Urothelium cell line (cell line): ENCODE measurements around the gene SPATA31E1.
"Not testable (repeated sequence)": the region's sequence is repeated elsewhere in the genome, so short reads cannot be mapped to it uniquely, and the experiment has no call there.

Experiments used
- DNase-seq: peaks from one replicate; pipeline ENCODE4 v3.0.0; 2011; ENCODE audit warnings: low spot score, mixed read lengths
- FAIRE-seq: peaks from 2 replicates; lab custom pipeline; 2011; peaks lifted over from hg19 to GRCh38; lab: Jason Lieb, UNC

The SPATA31E1 gene

DNA sequence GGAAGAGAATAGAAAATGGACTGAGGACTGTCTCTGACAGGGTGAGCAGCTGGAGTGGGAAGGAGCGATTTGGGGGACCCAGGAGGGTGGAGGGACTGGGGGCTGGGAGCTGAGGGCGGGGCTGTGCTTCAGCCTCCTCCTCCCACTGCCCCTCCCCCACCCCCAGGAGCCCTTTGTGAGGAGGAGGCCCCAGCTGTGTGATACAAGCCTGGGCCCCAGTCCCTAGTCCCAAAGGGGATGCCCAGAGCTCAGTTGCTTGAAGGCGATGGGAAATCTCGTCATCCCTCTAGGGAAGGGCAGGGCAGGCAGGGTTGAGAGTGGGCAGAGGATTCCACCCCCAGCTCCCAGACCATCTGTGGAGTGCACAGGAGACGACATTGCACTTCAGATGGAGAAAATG, at the start of gene SPATA31E1:
Gene SPATA31E1, plus strand, starts transcription at position 251 of the 400 bp plus-strand sequence. Its CDS starts 15 bp downstream, at position 266.
- FAIRE-seq, result no peak

DNA sequence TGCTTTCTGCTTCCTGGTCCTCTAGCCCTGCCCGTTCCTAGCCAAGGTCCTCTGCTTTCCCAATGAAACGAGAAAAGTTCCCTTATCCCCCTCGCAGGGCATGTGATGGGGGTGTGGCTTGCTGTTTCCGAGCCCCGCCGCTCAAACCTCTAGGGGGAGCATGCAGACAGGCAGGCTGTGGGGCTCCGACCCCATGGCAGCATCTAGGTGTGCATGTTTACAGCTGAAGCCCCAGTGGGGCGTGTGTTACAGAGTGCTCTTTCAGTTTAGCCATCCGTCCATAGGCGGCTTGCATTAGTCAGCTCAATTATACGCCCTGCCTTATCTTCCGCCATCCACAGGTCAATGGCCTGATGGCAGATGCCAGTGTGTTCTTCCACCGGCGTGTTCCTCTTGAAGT, 48.3 kb upstream of the SPATA31E1 start:
- no peak for DNase-seq
- no peak for FAIRE-seq

More for the DNA sequence above, at the start of gene SPATA31E1:
- no peak for DNase-seq

- no peak for DNase-seq
- FAIRE-seq, result no peak
These were observed 46.1 kb upstream of the SPATA31E1 start for GRCh38 chr9:87836536-87836935.

DNA sequence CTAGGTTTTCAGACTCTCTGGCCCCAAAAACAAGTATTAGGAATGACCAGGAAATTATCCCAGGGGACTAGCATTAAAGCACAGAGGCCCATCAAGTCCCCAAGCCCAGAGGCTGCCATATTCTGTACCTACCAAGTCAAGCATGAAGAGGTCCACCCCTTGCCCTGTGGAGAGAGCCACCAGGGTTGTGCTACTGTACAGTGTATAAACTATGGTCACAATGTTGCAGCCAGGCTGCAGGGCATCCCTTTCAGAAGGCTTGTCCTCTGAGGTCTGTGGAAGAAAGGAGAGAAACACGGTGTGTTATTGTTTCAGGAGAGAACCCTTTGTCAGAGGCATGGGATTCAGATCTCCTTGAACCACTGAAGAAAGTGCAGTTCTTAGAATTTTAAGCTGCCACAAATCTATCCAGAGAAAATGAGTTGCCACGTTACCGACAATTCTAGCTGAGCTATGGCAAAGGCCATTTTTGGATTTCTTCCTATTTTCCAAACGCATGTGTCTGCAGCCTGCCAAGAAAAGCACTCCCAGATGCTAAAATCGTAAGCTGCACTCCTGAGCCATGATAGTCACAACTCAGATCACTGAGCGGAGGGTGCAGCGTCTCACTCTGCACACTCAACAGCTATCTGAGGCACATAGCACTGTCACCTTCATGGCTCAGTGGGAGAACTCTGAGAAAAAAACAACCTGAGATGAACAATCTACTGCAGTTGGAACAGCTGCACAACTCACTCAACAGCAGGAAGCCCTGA, 45.5 kb upstream of the SPATA31E1 start:
- FAIRE-seq (no peak), DNase-seq (no peak)

GRCh38 chr9:87840134-87840533, 42.5 kb upstream of the SPATA31E1 start:
- FAIRE-seq (no peak), DNase-seq (no peak)

GRCh38 chr9:87842878-87843585, 39.6 kb upstream of the SPATA31E1 start:
- FAIRE-seq (no peak), DNase-seq (no peak)

GRCh38 chr9:87844506-87844905, 38.2 kb upstream of the SPATA31E1 start:
- DNase-seq (no peak), FAIRE-seq (no peak)

DNA sequence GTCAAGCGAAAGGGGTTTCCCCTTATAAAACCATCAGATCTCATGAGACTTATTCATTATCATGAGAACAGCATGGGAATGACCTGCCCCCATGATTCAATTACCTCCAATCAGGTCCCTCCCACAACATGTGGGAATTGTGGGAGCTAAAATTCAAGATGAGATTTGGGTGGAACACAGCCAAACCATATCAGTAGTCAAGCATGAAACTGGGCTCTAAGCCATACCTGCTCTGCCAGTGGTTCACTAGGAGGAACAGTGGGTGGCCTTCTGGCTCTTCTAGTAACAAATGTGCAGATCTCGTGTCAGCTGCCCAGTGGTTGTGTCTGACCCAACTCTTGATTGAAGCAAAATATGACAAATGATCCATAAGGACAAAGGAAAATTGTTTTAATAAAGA, 34.9 kb upstream of the SPATA31E1 start:
- not testable (repeated sequence) for FAIRE-seq

GRCh38 chr9:87849144-87849758, 33.4 kb upstream of the SPATA31E1 start:
- DNase-seq, result no peak
- FAIRE-seq, result no peak

More for the DNA sequence above, 34.9 kb upstream of the SPATA31E1 start:
- DNase-seq, result not testable (repeated sequence)

DNA sequence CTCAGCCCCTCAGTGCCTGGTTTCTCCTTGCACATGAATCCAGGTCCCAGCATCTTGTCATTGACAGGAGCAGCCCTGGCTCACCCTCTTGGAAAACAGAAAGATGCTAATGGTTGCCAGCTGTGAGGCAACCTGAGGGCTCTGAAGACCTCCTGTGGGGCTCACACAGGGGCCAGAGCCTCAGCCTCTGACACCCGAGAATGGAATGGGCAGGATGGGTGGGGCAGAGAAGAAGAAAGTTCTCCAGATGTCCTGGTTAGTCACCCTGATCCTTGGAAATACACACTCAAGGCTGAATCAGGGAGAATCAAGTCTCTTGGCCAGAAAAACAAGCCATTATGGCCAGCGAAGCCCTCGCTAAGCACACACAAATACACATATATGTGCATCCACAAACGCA, 32.3 kb upstream of the SPATA31E1 start:
- DNase-seq, result no peak
- FAIRE-seq, result no peak

- FAIRE-seq, DNase-seq: not testable (repeated sequence)
These were observed 31.5 kb upstream of the SPATA31E1 start for GRCh38 chr9:87851186-87851585.

GRCh38 chr9:87853302-87853701, 29.4 kb upstream of the SPATA31E1 start:
- no peak for FAIRE-seq
- DNase-seq, result no peak

GRCh38 chr9:87853876-87854579, 28.6 kb upstream of the SPATA31E1 start:
- DNase-seq (no peak), FAIRE-seq (no peak)

- FAIRE-seq, result no peak
- no peak for DNase-seq
These were observed 28.1 kb upstream of the SPATA31E1 start for GRCh38 chr9:87854580-87854955.

DNA sequence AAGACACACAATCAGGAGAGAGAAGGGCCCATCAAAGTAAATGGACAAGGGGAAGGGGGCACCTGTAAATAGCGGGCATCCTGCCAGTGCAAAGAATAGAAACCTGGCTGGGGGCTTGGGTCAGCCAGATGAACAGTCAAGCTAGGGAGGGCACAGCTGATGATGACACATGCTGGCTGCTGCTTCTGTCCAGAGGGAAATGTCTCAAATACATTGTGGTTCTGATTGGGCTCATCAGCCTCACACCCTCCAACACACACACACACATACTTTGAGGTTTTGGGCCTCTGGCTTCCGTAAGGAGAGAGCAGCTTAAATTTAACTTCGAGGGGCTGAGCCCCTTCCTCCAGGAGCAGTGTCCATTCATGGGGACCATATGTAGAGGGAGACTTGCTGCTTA, 27.6 kb upstream of the SPATA31E1 start:
- DNase-seq (no peak), FAIRE-seq (no peak)

DNA sequence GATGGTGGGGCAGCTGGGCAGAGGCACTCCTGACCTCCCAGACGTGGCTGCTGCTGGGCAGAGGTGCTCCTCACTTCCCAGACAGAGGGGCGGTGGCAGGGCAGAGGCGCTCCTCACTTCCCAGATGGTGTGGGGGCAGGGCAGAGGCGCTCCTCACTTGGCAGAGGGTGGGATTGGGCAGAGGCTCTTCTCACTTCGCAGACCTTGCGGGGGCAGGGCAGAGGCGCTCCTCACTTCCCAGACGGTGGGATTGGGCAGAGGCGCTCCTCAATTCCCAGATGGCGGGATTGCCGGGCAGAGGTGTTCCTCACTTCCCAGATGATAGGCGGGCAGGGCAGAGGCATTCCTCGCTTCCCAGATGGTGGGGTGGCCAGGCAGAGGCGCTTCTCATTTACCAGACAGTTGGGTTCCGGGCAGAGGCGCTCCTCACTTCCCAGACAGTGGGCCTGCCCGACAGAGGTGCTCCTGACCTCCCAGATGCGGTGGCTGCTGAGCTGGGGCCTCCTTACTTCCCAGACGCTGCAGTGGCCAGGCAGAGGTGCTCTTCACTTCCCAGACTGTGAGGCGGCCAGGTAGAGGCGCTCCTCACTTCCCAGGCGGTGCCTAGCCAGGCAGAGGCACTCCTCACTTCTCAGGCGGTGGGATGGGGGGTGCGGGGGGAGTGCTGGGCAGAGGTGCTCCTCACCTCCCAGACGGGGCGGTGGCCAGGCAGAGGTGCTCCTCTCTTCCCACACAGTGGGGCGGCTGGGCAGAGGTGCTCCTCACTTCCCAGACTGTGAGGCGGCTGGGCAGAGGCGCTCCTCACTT, 25.3 kb upstream of the SPATA31E1 start:
- no peak for FAIRE-seq

GRCh38 chr9:87857948-87858335, 24.7 kb upstream of the SPATA31E1 start:
- FAIRE-seq, result no peak
- no peak for DNase-seq

More for the DNA sequence above, 25.3 kb upstream of the SPATA31E1 start:
- no peak for DNase-seq

DNA sequence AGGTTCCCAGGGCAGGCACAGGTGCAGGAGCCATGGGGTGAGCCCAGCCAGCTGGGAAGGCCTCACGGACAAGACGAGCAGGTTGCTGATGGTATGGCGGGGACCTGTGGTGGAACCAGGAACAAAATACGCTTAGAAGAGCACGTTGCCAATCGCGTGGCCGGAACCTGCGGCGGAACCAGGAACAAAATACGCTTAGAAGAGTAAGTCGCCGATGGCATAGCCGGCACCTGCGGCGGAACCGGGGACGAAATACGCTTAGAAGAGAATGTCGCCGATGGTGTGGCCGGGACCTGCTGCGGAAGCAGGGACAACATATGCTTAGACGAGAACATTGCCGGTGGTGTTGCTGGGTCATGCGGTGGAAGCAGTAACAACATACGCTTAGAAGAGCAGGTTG, 23.5 kb upstream of the SPATA31E1 start:
- FAIRE-seq (no peak), DNase-seq (no peak)

DNA sequence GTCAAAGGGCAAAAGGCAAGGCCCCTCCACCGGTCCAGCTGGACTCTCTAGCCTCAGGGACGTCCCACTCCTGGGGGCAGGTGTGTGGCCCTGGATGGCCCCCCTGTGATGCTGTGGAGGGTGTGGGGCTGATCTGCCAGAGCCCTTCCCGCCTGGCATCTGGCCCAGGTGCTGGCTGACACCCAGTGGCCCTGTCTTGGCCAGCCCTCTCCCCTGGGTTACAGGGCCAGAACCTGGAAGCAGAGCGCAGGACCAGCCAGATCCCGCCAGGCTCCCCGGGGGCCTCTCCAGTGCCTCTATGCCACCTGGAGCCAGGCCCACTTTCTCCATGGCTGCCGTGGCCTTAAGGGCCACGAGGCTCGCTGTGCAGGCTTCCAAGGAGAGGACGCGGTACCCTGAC, 22.9 kb upstream of the SPATA31E1 start:
- no peak for FAIRE-seq

DNA sequence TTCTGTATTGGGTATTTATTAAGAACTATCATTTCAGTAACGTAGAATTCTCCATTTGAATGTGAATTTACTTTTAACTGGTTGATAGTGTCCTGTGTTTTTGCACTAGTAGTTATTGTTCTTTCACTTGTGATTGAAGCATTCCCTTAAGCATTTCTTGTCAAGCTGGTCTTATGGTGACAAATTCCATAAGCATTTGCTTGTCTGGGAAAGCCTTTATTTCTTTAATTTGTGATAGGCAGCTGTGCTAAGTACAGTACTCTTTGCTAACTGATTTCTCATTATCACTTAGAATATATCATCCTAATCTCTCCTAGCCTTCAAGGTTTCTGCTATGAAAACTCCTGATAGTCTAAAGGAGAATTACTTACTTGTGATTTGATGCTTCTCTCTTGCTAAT, 21.3 kb upstream of the SPATA31E1 start:
- DNase-seq (no peak), FAIRE-seq (no peak)

More for the DNA sequence above, 22.9 kb upstream of the SPATA31E1 start:
- DNase-seq, result no peak
